NOMO-1 treated with dmso at 0.1 percent for 144 hours (cell line): ENCODE measurements around the gene CORO6.

Experiments
- DNase-seq: peaks from one replicate; lab custom pipeline; 2025; ENCODE audit not compliant: unreplicated experiment; lab: John Stamatoyannopoulos, UW

The CORO6 gene

GRCh38 chr17:29633886-29634285 is 11.2 kb upstream of the CORO6 start:
- DNase-seq, result no peak

- DNase-seq, result no peak
These were observed 8.0 kb upstream of the CORO6 start for GRCh38 chr17:29630630-29631193.

- DNase-seq, result no peak
These were observed 7.1 kb upstream of the CORO6 start for GRCh38 chr17:29629839-29630238.

- DNase-seq, result no peak
These were observed 5.9 kb upstream of the CORO6 start for GRCh38 chr17:29628644-29629043.

- DNase-seq, result no peak
These were observed 5.2 kb upstream of the CORO6 start for GRCh38 chr17:29627951-29628350.

GRCh38 chr17:29625037-29625750 is 2.5 kb upstream of the CORO6 start:
- DNase-seq, result no peak

GRCh38 chr17:29624586-29624985 is 1.9 kb upstream of the CORO6 start:
- DNase-seq, result no peak

- DNase-seq, result no peak
These were observed 553 bp upstream of the CORO6 start for GRCh38 chr17:29623283-29623647.

- DNase-seq, result no peak
These were observed 939 bp downstream of the CORO6 start for GRCh38 chr17:29621751-29622194.

- DNase-seq, result no peak
These were observed 1.8 kb downstream of the CORO6 start for GRCh38 chr17:29620779-29621500.

- no peak for DNase-seq
These were observed 2.4 kb downstream of the CORO6 start for GRCh38 chr17:29620271-29620670.

GRCh38 chr17:29619251-29619650 is 3.5 kb downstream of the CORO6 start:
- no peak for DNase-seq

- DNase-seq, result no peak
These were observed 4.2 kb downstream of the CORO6 start for GRCh38 chr17:29618272-29619065.

- DNase-seq, result peak; percentile 78
These were observed 5.0 kb downstream of the CORO6 start for GRCh38 chr17:29617481-29618271.

GRCh38 chr17:29617125-29617480 is 5.6 kb downstream of the CORO6 start:
- DNase-seq, result peak; percentile 70

- no peak for DNase-seq
These were observed 6.2 kb downstream of the CORO6 start for GRCh38 chr17:29616300-29617048.

GRCh38 chr17:29615492-29616299 is 7.0 kb downstream of the CORO6 start:
- DNase-seq, result peak; percentile 82

GRCh38 chr17:29615048-29615385 is 7.7 kb downstream of the CORO6 start:
- DNase-seq, result peak; percentile 15

- no peak for DNase-seq
These were observed 8.2 kb downstream of the CORO6 start for GRCh38 chr17:29614349-29615047.
